ES-I3 (cell line): Measurements from ENCODE around the gene CLSTN2.

ENCODE experiments used
- H3K36me3 ChIP-seq: 2 replicates; pipeline ENCODE4 v1.6.1; 2013; ENCODE audit warnings: mild to moderate bottlenecking, low read length, control low read depth, moderate library complexity; ENCODE audit not compliant: insufficient read depth
- H3K4me1 ChIP-seq: 2 replicates; pipeline ENCODE4 v1.6.1; 2013; ENCODE audit warnings: mild to moderate bottlenecking, control low read depth, low read length; ENCODE audit not compliant: insufficient read depth
- H3K9ac ChIP-seq: 2 replicates; pipeline ENCODE4 v1.6.1; 2013; ENCODE audit warnings: low read depth, mild to moderate bottlenecking, low read length, moderate library complexity
- H3K9me3 ChIP-seq: 2 replicates; pipeline ENCODE4 v1.6.1; 2013; ENCODE audit warnings: mild to moderate bottlenecking, low read length, moderate library complexity; ENCODE audit not compliant: control insufficient read depth, insufficient read depth

CLSTN2 gene

DNA sequence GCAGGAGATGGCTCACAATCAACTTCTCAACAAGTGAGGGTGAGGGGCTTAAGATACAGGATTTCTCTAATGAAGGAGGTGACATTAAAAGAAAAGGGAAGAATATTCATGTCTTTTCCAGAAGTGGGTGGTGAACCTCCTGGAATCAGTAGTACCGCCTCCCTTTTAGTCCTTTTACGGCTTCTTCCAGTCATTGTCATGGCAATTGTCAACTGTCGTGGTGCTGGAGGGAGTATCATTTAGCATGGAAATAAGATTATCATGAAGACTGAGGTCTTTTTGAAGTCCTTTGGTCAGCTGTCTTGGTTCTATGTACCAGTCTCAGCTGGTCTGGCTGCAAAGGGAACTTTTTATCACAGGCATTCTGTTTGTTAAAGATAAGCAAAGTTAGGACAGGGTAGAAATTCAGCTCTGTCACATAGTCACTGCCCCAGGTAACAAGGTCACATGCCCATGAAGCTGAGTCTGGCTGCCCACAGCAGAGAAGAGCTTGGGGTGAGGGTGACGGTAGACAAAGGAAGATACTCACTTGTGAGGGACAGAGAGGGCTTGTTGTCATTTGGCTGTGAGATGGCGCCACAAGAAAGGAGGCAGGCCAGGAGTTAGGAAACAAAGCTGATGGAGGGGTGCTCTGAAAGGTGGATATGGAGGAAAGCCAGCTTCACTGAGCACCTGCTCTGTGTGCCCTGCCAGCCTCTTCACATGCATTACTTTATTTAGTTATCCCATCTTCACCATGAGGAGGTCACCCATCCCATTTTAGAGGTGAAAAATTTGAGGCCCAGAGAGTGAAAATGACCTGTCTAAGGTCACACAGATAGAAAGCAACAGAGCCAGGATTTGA, 514.6 kb downstream of the CLSTN2 start:
- no peaks in the 10 kb centered on the region for H3K36me3 ChIP-seq
- no peaks in the 10 kb centered on the region for H3K9me3 ChIP-seq
- H3K9ac ChIP-seq: no peak overlapping the region
- no peaks in the 10 kb centered on the region; the same call in 1 of the 2 replicates for H3K4me1 ChIP-seq

DNA sequence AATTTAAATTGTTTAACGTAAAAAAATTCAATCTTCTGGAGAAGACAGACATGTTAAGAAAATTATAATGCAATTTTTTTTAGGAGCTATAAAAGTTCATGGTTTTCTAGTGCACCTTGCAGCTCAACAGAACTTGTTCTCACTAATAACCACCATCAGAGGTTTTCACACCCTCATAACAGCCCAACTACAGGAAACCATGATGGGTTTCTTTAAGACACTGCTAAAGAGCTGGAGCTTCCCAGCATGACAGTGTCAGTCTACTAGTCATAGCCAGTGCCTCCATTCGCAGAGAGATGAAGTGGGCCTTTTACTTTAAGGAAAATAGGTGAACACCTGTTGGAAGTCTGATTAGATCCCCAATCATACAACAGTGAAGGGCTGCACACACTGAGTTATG, 518.8 kb downstream of the CLSTN2 start:
- H3K9me3 ChIP-seq: no peaks in the 10 kb centered on the region
- no peak overlapping the region for H3K9ac ChIP-seq
- H3K4me1 ChIP-seq: no peaks in the 10 kb centered on the region; the same call in 1 of the 2 replicates
- H3K36me3 ChIP-seq: no peaks in the 10 kb centered on the region

DNA sequence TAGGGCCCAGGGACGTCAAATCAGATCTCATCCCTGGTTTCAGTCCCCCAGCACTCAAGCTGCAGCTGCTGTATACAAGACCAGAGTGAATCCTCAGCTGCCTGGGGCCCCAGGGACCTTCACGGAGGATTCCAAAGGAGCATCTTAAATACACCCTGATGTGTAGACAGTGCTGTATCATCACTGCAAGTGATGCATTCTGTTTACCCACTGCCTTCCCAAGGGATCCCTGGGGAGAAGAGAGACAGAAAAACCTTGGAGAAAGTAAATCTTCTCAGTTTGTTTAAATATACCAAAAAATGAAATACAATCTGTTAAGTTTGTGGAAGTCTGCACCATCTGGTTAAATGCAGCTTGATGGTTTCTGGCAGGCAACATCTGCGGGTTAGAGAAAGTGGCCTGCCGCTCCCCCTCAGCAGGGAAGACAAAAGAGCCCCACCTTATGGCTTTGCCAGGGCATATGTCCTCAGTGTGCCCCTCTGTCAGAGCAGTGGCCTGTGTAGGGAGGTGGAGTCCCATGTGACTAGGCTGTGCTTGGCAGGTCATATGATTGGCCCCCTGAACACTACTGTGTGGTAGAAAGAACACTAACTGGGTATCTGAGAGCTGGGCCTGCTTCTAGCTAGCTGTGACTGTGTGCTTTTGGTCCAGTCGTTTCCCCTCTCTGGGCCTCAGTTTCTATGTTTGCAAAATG, 520.7 kb downstream of the CLSTN2 start:
- H3K4me1 ChIP-seq: no peaks in the 10 kb centered on the region
- H3K36me3 ChIP-seq: no peaks in the 10 kb centered on the region
- H3K9me3 ChIP-seq: no peaks in the 10 kb centered on the region
- H3K9ac ChIP-seq: no peak overlapping the region

DNA sequence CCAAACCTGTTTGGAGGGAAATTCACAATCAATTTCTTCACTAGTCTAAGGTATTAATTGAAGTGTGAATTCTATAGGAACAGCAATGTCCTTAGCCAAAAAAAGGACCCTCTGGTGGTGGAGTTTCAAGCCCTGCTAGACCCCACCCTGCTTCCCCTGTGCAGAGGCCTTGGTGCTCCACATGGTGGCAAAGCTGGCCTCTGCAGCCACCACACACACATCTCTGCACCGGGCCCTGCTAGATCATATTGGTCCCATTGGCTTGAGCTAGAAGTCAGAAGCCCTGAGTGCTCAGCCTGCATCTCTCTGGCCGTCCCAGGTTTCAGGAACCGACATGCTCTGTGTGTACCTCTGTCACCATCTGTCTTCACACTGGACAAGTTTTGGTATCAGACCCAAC, 522.0 kb downstream of the CLSTN2 start:
- Histone ChIP-seq H3K4me1 (no peaks in the 10 kb centered on the region), H3K9ac (no peak overlapping the region), H3K9me3 (no peaks in the 10 kb centered on the region), H3K36me3 (no peaks in the 10 kb centered on the region)

DNA sequence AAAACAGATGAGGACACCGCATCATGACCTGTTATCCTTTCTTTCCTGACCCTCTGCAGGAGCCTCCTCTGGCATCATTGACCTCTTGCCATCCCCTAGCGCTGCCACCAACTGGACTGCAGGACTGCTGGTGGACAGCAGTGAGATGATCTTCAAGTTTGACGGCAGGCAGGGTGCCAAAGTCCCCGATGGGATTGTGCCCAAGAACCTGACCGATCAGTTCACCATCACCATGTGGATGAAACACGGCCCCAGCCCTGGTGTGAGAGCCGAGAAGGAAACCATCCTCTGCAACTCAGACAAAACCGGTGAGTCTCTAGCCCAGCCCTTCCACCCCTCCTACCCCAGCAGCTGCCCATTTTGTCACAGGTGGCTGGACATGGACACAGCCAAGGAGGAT, 524.5 kb downstream of the CLSTN2 start:
- Histone ChIP-seq H3K9me3 (no peaks in the 10 kb centered on the region), H3K9ac (no peak overlapping the region), H3K4me1 (no peaks in the 10 kb centered on the region), H3K36me3 (no peaks in the 10 kb centered on the region)

DNA sequence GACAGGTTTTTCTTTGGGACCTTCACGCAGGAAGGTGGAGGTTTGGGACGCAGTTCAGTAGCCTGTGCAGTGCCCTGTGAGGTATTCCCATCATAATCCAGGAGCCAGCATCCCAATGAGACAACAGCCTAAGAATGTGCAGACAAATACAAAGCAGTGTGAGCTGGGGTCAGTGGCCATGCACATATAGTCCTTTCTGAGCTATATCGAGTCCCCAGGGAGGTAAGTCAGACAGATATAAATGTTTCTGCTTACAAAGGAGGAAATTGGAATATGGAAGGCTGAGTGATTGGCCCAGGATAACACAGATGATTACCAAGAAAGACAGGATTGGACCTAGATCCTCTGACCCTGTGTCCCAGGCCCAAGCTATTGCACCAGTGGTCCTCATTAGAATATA, 526.3 kb downstream of the CLSTN2 start:
- H3K36me3 ChIP-seq: no peaks in the 10 kb centered on the region
- H3K9me3 ChIP-seq: no peaks in the 10 kb centered on the region
- H3K4me1 ChIP-seq: no peaks in the 10 kb centered on the region
- H3K9ac ChIP-seq: no peak overlapping the region

DNA sequence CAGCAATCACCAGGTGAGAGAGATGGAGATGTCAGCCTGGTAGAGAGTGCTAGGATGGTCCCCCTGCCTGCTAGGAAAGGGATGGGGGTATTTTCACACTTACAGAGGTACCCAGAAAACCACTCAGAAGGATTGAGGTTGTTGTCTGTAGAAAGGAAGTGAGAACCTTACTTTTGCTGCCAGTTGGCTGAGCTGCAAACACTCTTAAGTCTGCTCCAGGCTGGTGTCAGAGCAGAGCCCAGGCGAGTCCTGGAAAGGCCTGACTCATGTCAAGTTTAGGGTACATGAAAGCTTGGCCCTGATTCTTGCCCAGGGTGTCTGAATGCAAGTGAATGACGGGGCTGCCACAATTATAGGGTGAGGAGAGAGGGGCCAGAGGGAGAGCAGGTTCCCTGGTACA, 528.4 kb downstream of the CLSTN2 start:
- Histone ChIP-seq H3K9ac (no peak overlapping the region), H3K9me3 (no peaks in the 10 kb centered on the region), H3K36me3 (no peaks in the 10 kb centered on the region), H3K4me1 (no peaks in the 10 kb centered on the region)

DNA sequence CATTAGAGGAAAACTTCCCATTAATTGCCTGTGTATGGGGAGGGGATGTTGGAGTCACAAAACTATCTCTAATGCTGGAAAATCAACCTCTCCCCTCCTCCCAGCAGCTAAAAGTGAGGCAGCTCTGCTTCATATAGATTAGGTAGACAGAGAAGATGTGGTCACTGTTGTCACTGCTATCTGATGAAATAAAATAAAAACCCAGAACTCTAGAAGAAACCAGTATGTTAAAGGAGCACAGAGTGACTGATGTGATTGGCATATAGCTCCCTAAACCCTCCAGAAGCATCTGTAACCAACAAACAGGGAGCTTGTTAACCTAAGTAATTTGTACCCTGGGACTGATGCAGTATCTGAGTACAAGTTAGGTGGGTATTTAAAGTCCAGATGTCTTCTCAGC, 531.0 kb downstream of the CLSTN2 start:
- H3K4me1 ChIP-seq: 0 out of 2 replicates have a peak, but pooled peaks cover 5% of the 10 kb centered on the region
- no peak overlapping the region for H3K9ac ChIP-seq
- no peaks in the 10 kb centered on the region for H3K36me3 ChIP-seq
- H3K9me3 ChIP-seq: no peaks in the 10 kb centered on the region

DNA sequence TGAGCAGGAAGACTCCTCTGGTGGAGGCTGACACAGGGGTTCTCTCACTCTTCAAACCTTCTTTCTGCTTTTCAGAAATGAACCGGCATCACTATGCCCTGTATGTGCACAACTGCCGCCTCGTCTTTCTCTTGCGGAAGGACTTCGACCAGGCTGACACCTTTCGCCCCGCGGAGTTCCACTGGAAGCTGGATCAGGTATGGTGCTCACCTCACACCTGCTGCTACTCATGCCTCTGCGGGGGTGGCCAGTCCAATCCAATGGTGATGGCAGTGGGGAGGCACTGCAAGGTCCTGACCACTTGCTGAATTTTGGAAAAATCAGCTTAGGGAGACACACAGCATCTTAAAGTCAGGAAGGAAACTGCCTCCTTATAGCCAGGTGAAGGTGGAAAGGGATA, 531.5 kb downstream of the CLSTN2 start:
- Histone ChIP-seq H3K9ac (no peak overlapping the region), H3K9me3 (no peaks in the 10 kb centered on the region)

DNA sequence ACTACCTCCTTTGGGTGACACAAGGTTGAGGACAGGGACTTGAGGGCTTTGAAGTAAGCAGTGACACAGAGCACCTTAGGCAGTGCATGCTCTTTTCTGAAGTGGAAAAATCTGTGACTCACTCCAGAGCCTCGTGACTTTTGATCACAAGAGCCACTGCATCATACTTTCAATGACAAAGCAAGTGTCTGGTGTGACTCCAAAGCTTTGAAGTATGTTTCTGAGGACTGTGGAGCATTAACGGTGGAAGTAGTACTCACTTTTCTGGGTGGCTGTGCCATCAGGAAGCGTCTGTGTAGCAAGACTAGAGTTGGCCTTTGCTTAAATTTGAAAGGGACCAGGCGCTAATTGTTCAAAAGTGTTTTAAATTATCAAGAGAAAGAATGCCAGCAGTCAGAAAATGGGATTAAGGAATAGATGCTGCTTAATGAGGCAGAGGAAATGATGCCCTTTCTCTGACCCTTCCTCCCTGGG, 532.2 kb downstream of the CLSTN2 start:
- no peak overlapping the region for H3K9ac ChIP-seq
- H3K36me3 ChIP-seq: no peaks in the 10 kb centered on the region
- 0 out of 2 replicates have a peak, but pooled peaks cover 5% of the 10 kb centered on the region for H3K4me1 ChIP-seq
- no peaks in the 10 kb centered on the region for H3K9me3 ChIP-seq

More for the DNA sequence above, 531.5 kb downstream of the CLSTN2 start:
- H3K4me1 ChIP-seq: 0 out of 2 replicates have a peak, but pooled peaks cover 5% of the 10 kb centered on the region
- no peaks in the 10 kb centered on the region for H3K36me3 ChIP-seq

DNA sequence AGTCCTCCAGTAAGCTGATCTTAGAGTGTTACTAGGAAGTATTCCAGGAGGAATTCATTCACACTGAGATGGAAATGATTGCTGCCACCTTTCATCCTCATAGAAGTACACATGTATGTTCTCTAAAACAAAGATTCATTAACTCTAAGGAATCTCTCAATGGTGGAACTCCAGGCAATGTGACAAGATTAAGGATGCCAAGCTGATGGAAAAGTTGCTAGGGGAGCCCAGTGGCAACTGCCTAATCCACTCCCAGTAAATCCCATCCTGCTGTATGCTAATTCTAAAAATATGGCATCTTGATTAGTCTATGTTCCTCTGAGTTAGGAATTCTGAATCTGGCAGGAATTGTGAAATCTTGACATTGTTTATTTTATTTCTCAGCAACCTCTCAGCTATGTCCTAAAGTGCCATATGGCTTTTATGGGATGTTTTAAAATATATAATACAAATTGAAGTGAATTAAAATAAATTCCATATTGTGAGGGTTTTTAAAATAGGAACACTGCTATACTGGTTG, 532.9 kb downstream of the CLSTN2 start:
- Histone ChIP-seq H3K36me3 (no peaks in the 10 kb centered on the region), H3K9ac (no peak overlapping the region), H3K9me3 (no peaks in the 10 kb centered on the region), H3K4me1 (0 out of 2 replicates have a peak, but pooled peaks cover 7% of the 10 kb centered on the region)

DNA sequence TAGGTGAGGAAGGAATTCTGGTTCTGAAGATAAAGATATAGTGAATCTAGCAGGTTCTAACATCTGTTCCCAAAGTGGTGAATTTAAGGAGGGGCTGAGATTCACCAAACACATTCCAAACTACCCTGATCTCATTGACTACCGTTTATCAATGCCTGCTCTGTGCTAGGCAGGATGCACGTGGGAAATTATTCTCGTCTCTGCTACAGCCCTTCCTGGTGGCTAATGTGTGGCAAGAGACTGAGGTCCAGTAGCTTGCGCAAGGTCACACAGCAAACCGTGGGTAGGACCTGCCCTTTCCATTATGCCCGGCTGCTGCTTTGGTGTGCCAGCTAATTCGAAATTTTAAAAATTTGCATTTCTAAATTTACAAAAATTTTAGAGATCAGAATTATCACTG, 533.4 kb downstream of the CLSTN2 start:
- no peaks in the 10 kb centered on the region for H3K9me3 ChIP-seq
- 0 out of 2 replicates have a peak, but pooled peaks cover 9% of the 10 kb centered on the region for H3K4me1 ChIP-seq
- H3K36me3 ChIP-seq: no peaks in the 10 kb centered on the region
- no peak overlapping the region for H3K9ac ChIP-seq

DNA sequence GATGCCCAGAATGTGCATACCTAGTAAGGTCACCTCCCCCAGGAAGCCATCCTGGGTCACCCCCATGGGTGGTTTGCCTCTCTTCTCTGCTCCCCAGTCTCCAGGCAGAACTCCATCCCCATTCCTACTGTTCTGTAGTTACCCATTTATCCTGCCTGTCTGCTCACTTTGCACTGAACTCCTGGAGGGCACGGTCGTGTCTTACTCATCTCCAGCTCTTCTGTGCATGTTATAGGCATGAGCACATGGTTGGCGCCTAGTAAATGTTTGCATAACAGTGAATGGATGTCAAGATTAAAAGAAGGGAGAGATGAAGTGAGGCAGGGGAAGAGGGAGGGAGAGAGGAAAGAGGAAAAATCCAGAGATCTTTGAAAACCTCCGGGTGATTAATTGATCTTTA, 534.5 kb downstream of the CLSTN2 start:
- Histone ChIP-seq H3K4me1 (0 out of 2 replicates have a peak, but pooled peaks cover 9% of the 10 kb centered on the region), H3K9ac (no peak overlapping the region), H3K36me3 (no peaks in the 10 kb centered on the region), H3K9me3 (no peaks in the 10 kb centered on the region)

DNA sequence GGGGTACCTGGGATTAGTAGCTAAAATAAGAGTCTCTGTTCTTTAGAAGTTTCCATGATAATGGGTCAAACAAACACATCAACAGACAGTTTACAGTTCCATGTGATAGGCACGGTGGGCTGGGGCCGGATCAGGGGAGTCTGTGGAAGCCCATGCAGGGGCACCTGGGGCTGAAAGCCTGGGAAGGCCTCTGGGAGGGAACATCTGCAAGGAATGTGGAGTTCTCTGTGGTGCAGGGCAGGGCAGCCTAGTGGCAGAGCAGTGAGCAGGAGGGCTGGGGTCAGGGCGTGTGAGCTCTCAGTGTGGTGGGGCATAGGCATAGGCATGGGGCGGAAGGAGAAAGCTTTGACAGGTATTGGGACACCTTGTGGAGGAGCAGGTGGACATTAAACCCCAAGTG, 535.2 kb downstream of the CLSTN2 start:
- Histone ChIP-seq H3K9ac (no peak overlapping the region), H3K9me3 (no peaks in the 10 kb centered on the region), H3K4me1 (0 out of 2 replicates have a peak, but pooled peaks cover 9% of the 10 kb centered on the region), H3K36me3 (no peaks in the 10 kb centered on the region)
